ENCODE measurements around the gene HOXA2.

HOXA2 gene

DNA sequence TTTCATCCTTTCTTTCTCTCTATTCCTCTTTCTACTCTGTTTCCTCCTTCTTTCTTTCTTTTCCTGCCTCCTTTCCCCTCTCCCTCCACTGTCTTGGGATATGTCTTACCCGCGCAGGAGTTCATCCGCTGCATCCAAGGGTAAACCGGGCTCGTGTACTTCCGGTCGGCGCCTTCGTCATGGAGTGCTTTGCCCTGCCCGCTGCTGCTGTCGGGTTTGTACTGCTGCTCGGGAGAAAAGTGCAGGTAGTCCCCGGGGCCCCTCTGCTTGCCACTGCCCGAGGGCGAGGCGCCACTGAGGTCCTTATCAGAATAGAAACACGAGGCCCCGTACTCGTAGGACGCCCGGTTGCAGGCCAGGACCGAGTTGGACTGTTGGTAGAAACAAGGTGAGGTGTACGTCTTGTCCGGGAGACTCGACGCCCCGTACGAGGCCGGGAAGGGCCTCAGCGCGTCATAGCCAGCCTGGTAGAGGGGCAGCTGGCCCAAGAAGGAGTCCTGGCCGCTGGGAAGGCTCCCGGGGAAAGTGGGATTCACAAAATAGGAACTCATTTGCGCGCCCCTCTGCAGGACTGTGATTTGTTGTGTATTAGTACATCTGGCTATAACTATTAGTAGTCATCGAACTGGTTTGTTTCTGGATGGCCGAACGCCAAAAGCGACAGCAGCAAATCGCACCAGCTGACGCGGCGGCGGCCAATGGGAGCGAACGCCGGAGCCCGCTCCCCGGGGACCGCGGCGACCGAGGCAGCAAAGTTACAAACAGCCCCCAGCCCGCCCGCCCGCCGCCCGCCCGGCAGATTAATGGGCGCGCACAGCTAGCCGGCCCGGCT is 44.9 kb upstream of the HOXA2 start, which contains the start of gene HOXA6:
Gene HOXA6, minus strand, starts transcription at position 576 of the 832 bp plus-strand sequence. Its CDS starts 25 bp downstream, at position 551.
- no peak for TF ChIP-seq CTCF (IDR thresholded peaks at IDR 0.05)

GRCh38 chr7:27146491-27147198 is 44.2 kb upstream of the HOXA2 start:
- TF ChIP-seq CTCF (IDR thresholded peaks at IDR 0.05), result no peak

GRCh38 chr7:27145914-27146412 is 43.5 kb upstream of the HOXA2 start:
- no peak for TF ChIP-seq CTCF (IDR thresholded peaks at IDR 0.05)

DNA sequence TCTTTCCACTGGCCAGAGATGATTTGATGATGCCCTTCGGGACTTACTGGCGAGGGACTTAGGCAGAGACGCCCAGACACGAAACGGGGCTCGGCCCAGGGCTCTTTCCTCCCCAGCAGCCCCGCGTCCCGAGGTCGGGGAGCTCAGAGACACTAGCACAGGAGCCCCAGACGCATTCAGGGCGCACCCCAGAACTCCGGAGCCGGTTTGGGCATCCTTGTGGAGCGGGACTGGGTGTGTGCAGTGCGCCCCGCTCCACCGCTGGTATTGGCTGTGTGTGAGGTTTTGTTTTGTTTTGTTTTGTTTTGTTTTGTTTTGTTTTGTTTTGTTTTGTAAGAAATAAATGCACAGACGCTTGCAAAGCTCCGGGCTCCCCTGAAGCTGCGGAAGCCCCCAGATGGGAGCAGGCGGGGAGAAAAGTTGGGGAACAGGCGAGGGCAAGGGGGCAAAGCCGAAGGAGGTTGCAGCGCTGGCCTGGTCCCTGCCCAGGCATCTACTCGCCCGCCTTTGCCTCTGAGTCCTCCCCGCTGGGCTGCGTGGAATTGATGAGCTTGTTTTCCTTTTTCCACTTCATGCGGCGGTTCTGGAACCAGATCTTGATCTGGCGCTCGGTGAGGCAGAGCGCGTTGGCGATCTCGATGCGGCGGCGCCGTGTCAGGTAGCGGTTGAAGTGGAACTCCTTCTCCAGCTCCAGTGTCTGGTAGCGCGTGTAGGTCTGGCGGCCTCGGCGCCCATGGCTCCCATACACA is 42.9 kb upstream of the HOXA2 start:
- no peak for TF ChIP-seq CTCF (IDR thresholded peaks at IDR 0.05)

- no peak for TF ChIP-seq CTCF (IDR thresholded peaks at IDR 0.05)
Observed at GRCh38 chr7:27144781-27145164, 42.3 kb upstream of the HOXA2 start.

- no peak for TF ChIP-seq CTCF (IDR thresholded peaks at IDR 0.05)
Observed at GRCh38 chr7:27143950-27144780, 41.7 kb upstream of the HOXA2 start.
